DND-41 (cell line): ENCODE results near the gene BMF.

ENCODE experiments used
- EZH2 ChIP-seq: IDR thresholded peaks from 3 replicates; pipeline ENCODE4 v1.6.1; 2012; ENCODE audit warnings: borderline replicate concordance, low read depth, mild to moderate bottlenecking, moderate library complexity, low read length, inconsistent platforms; ENCODE audit not compliant: severe bottlenecking
- TF ChIP-seq, protein P1 (sequence below): IDR thresholded peaks from 2 replicates; pipeline ENCODE4 v1.5.1; 2012; ENCODE audit warnings: borderline replicate concordance, low read length, moderate library complexity, mild to moderate bottlenecking; ENCODE audit not compliant: poor library complexity, severe bottlenecking; ENCODE audit errors: extremely low read depth

DNA sequence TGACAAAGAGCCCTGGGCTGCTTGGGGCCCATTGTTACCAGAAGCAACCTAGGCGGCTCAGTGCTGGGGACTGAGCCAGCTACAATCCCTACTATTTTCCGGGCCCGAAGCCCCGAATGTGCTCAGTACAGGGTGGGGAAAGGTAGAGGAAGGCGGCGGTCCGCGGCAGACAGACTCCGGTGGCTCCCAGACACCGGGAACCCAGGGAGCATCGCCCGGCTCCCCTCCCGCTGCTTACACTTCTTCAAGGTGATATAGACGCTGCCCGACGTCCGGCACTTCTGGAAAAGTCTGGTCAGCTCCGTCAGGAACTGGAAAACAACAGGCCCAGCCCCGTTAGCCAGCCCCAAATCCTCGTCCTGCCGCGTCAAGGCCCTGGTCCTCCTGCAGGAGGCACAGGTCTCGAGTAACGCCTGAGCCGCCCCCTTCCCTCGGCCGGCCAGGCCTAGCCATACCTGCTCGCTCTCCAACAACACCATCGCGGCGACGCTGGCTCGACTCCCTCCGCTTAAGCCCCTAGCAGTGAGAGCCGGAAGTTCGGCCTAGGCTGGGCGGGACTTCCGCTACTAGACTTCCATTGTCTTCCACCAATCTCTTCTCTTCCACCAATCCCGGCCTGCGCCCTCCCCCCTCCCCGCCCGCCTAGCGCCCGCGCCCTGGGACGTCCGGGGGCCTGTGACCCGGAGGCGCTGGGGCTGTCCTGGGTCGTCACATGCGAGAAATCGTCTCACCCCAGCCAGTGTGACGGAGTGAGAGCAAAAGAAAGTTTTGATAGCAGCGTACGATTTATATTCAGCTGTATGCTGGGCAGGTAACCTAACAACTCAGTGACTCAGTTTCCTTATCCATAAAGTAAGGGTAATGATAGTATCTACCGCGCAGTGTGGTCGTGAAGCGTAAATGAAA, 69.8 kb downstream of the BMF start, which contains the start of gene SRP14:
- TF ChIP-seq, protein P1, sequence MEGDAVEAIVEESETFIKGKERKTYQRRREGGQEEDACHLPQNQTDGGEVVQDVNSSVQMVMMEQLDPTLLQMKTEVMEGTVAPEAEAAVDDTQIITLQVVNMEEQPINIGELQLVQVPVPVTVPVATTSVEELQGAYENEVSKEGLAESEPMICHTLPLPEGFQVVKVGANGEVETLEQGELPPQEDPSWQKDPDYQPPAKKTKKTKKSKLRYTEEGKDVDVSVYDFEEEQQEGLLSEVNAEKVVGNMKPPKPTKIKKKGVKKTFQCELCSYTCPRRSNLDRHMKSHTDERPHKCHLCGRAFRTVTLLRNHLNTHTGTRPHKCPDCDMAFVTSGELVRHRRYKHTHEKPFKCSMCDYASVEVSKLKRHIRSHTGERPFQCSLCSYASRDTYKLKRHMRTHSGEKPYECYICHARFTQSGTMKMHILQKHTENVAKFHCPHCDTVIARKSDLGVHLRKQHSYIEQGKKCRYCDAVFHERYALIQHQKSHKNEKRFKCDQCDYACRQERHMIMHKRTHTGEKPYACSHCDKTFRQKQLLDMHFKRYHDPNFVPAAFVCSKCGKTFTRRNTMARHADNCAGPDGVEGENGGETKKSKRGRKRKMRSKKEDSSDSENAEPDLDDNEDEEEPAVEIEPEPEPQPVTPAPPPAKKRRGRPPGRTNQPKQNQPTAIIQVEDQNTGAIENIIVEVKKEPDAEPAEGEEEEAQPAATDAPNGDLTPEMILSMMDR: peak; percentile 1
- no peak for TF ChIP-seq EZH2
